ENCODE measurements around the gene IDH3B. TPM values are rescaled to one million over a fixed set of nuclear protein-coding genes. Genes with fewer than 3 reads are reported as not detected.

The IDH3B gene
- total and polyA plus RNA-seq, 2 of the 8 experiments (the other 6 are each of a cell fraction or from before 2014, with no cell fraction given) = 110 to 167 TPM

- H4K91ac ChIP-seq (replicated peaks; ENCODE audit: insufficient read length, low read length) = no peak overlapping the region
- FAIRE-seq = no peak
- H3K36me3 ChIP-seq (ENCODE audit: control insufficient read depth in 2 of 4, insufficient read depth in 4 of 4, low read length in 3 of 4) = no peaks in the 10 kb centered on the region
- H3K27me3 ChIP-seq (replicated peaks in 1 of 4; ENCODE audit: control insufficient read depth in 3 of 4, extremely low read depth in 1 of 4, insufficient read depth in 3 of 4, low read length in 3 of 4) = peaks cover 30 to 44% (median 41%) of the 10 kb centered on the region in 4 experiments
- CTCF ChIA-PET (ENCODE audit: partially characterized antibody) = interaction anchor here (0.9 to 9.2 kb wide), 25 partner anchors 10 to 168 kb away, joined by 3 to 151 read pairs (median 5); partner anchors contain the start of gene NOP56
- no peaks in the 10 kb centered on the region for H4K20me1 ChIP-seq (replicated peaks in 1 of 2; ENCODE audit: control insufficient read depth in 1 of 2, insufficient read depth in 2 of 2, low read length in 2 of 2)
- no peak overlapping the region for H3K18ac ChIP-seq (ENCODE audit: extremely low read depth, low read length)
- no peak overlapping the region for H3K9ac ChIP-seq (replicated peaks in 1 of 4; ENCODE audit: extremely low read depth in 1 of 4, low read depth in 3 of 4, low read length in 3 of 4)
- H3K4ac ChIP-seq (replicated peaks; ENCODE audit: insufficient read length, low read depth, low read length) = no peak overlapping the region
- H3K79me2 ChIP-seq (ENCODE audit: control insufficient read depth in 1 of 2, insufficient read depth in 2 of 2, low read length in 2 of 2) = no peaks in the 10 kb centered on the region
- H3K4me2 ChIP-seq (ENCODE audit: insufficient read depth in 1 of 2, low read depth in 2 of 2, low read length in 2 of 2) = peak overlapping the region; percentile 37 to 49; a peak in 2 of 4 replicates
- H3K56ac ChIP-seq (replicated peaks; ENCODE audit: insufficient read length, low read depth, low read length) = no peak overlapping the region
- H3K9me3 ChIP-seq (ENCODE audit: insufficient read depth in 2 of 2, low read depth in 1 of 2, low read length in 1 of 2) = no peaks in the 10 kb centered on the region
- H2BK5ac ChIP-seq (ENCODE audit: low read depth, low read length) = no peak overlapping the region
- H3K79me1 ChIP-seq (ENCODE audit: low read depth, low read length) = no peaks in the 10 kb centered on the region
- H3K27ac ChIP-seq (ENCODE audit: low read depth, low read length) = no peak overlapping the region
- H3K14ac ChIP-seq (ENCODE audit: insufficient read length) = no peak overlapping the region
- H2BK20ac ChIP-seq (ENCODE audit: low read length) = no peak overlapping the region
- H4K5ac ChIP-seq (ENCODE audit: insufficient read length, low read depth, low read length) = no peak overlapping the region
- POLR2A ChIA-PET (ENCODE audit: partially characterized antibody) = interaction anchor here (0.8 to 1.3 kb wide), 3 partner anchors 24 to 56 kb away, joined by 3 read pairs; no protein-coding TSS in a partner anchor
- peaks cover 3 to 15% (median 6%) of the 10 kb centered on the region in 4 experiments for H3K4me1 ChIP-seq (replicated peaks in 1 of 4; ENCODE audit: control insufficient read depth in 3 of 4, insufficient read depth in 4 of 4, low read length in 3 of 4)
- DNase-seq (ENCODE audit: low read depth in 1 of 2, low spot score in 2 of 2) = no peak
- H4K8ac ChIP-seq (ENCODE audit: extremely low read depth, insufficient read depth, low read length) = no peak overlapping the region
- H3K23ac ChIP-seq (ENCODE audit: insufficient read length) = no peak overlapping the region
- H2BK120ac ChIP-seq (replicated peaks; ENCODE audit: low read depth, low read length) = no peak overlapping the region
- no peak overlapping the region for H2AFZ ChIP-seq (ENCODE audit: low read length)
- WGBS, 2 experiments (ENCODE audit: extremely low coverage in 1 of 2, insufficient coverage in 1 of 2, insufficient read length in 1 of 2, insufficient replicate concordance in 2 of 2, low coverage in 1 of 2, low lambda C conversion rate in 2 of 2, missing lambda C conversion rate in 1 of 2) = 42% methylated on average over 6 of the region's 6 CpGs; no CpG with 5 or more reads in 1 of the 2 experiments
- H2AK5ac ChIP-seq (ENCODE audit: low read depth, low read length) = no peak overlapping the region
- no peak overlapping the region for H2BK12ac ChIP-seq (ENCODE audit: low read depth, low read length)
- no peak overlapping the region for H2BK15ac ChIP-seq (ENCODE audit: low read length)
- H3K23me2 ChIP-seq (ENCODE audit: low read depth, low read length) = no peaks in the 10 kb centered on the region; the same call in 1 of the 2 replicates
- peak overlapping the region in 1 of 4 experiments; percentile 50; a peak in 1 of 8 replicates for H3K4me3 ChIP-seq (ENCODE audit: extremely low read depth in 1 of 4, insufficient read depth in 2 of 4, low read depth in 3 of 4, low read length in 4 of 4)
- TF ChIP-seq CEBPB (IDR thresholded peaks at IDR 0.05; ENCODE audit: low read depth, low read length) (no peak), BRCA1 (IDR thresholded peaks at IDR 0.05; ENCODE audit: low read depth, low read length) (no peak), CTCF (IDR thresholded peaks at IDR 0.05; ENCODE audit: control extremely low read depth in 1 of 3, insufficient read depth in 1 of 3, low read depth in 1 of 3, low read length in 3 of 3) (no peak), CBX5 (IDR thresholded peaks at IDR 0.05; ENCODE audit: low read depth, low read length) (no peak), NRF1 (IDR thresholded peaks at IDR 0.05; ENCODE audit: low read depth, low read length) (no peak), YY1 (IDR thresholded peaks at IDR 0.05; ENCODE audit: low read depth, low read length) (no peak), SAP30 (IDR thresholded peaks at IDR 0.05; ENCODE audit: insufficient read depth, insufficient replicate concordance, low read length) (no peak), CREB1 (IDR thresholded peaks at IDR 0.05) (no peak), TAF1 (IDR thresholded peaks at IDR 0.05; ENCODE audit: low read depth, low read length) (no peak), TAF7 (optimal IDR thresholded peaks at IDR 0.05; ENCODE audit: borderline replicate concordance, low read depth, low read length) (no peak), KDM1A (IDR thresholded peaks at IDR 0.05; ENCODE audit: borderline replicate concordance, low read length) (no peak), GTF2F1 (IDR thresholded peaks at IDR 0.05; ENCODE audit: borderline replicate concordance, low read depth, low read length) (no peak)
Measured at GRCh38 chr20:2687514-2687913, 23.5 kb upstream of the IDH3B start.

Data from H1 (cell line).